ENCODE results near the gene CKAP5.
"Not testable (repeated sequence)": the region's sequence is repeated elsewhere in the genome, so short reads cannot be mapped to it uniquely, and the experiment has no call there.

Gene CKAP5

GRCh38 chr11:46855167-46855566, 9.1 kb upstream of the CKAP5 start:
- DNase-seq (ENCODE audit: low read depth, low spot score) = no peak

GRCh38 chr11:46850829-46851380, 4.8 kb upstream of the CKAP5 start:
- DNase-seq (ENCODE audit: low read depth, low spot score) = no peak

GRCh38 chr11:46849631-46850030, 3.6 kb upstream of the CKAP5 start:
- DNase-seq (ENCODE audit: low read depth, low spot score) = no peak

- DNase-seq (ENCODE audit: low read depth, low spot score) = no peak
Observed at GRCh38 chr11:46846510-46846830, 390 bp upstream of the CKAP5 start.

- no peak for DNase-seq (ENCODE audit: low read depth, low spot score)
Observed at GRCh38 chr11:46845440-46845739, 690 bp downstream of the CKAP5 start.

- no peak for DNase-seq (ENCODE audit: low read depth, low spot score)
Observed at GRCh38 chr11:46840116-46840515, 6.0 kb downstream of the CKAP5 start.

GRCh38 chr11:46838501-46838900, 7.6 kb downstream of the CKAP5 start:
- no peak for DNase-seq (ENCODE audit: low read depth, low spot score)

GRCh38 chr11:46837860-46838259, 8.2 kb downstream of the CKAP5 start:
- no peak for DNase-seq (ENCODE audit: low read depth, low spot score)

- no peak for DNase-seq (ENCODE audit: low read depth, low spot score)
Observed at GRCh38 chr11:46836870-46837269, 9.2 kb downstream of the CKAP5 start.

GRCh38 chr11:46836431-46836830, 9.6 kb downstream of the CKAP5 start:
- no peak for DNase-seq (ENCODE audit: low read depth, low spot score)

GRCh38 chr11:46835897-46836296, 10.2 kb downstream of the CKAP5 start:
- DNase-seq (ENCODE audit: low read depth, low spot score) = no peak

GRCh38 chr11:46834821-46835220, 11.3 kb downstream of the CKAP5 start:
- DNase-seq (ENCODE audit: low read depth, low spot score) = no peak

- DNase-seq (ENCODE audit: low read depth, low spot score) = no peak
Observed at GRCh38 chr11:46832511-46833214, 13.4 kb downstream of the CKAP5 start.

- no peak for DNase-seq (ENCODE audit: low read depth, low spot score)
Observed at GRCh38 chr11:46827995-46828394, 18.1 kb downstream of the CKAP5 start.

- DNase-seq (ENCODE audit: low read depth, low spot score) = peak; percentile 30
Observed at GRCh38 chr11:46826310-46827044, 19.6 kb downstream of the CKAP5 start.

GRCh38 chr11:46808799-46809431, 37.2 kb downstream of the CKAP5 start:
- DNase-seq (ENCODE audit: low read depth, low spot score) = no peak

GRCh38 chr11:46801694-46802470, 44.2 kb downstream of the CKAP5 start:
- no peak for DNase-seq (ENCODE audit: low read depth, low spot score)

GRCh38 chr11:46800177-46800576, 45.9 kb downstream of the CKAP5 start:
- DNase-seq (ENCODE audit: low read depth, low spot score) = no peak

- DNase-seq (ENCODE audit: low read depth, low spot score) = not testable (repeated sequence)
Observed at GRCh38 chr11:46799725-46800124, 46.4 kb downstream of the CKAP5 start.

GRCh38 chr11:46778416-46778815, 67.7 kb downstream of the CKAP5 start:
- DNase-seq (ENCODE audit: low read depth, low spot score) = no peak

GRCh38 chr11:46776878-46777277, 69.2 kb downstream of the CKAP5 start:
- no peak for DNase-seq (ENCODE audit: low read depth, low spot score)

GRCh38 chr11:46769636-46770221, 76.4 kb downstream of the CKAP5 start:
- DNase-seq (ENCODE audit: low read depth, low spot score) = no peak

Measured in brain pericyte (primary cell).